ENCODE results near the gene UTP11. TPM values are rescaled to one million over a fixed set of nuclear protein-coding genes. Genes with fewer than 3 reads are reported as not detected.

Gene UTP11
- total RNA-seq, 6 donors from 2014 or later, result 8.4 to 53.4 (median 25.4) TPM

DNA sequence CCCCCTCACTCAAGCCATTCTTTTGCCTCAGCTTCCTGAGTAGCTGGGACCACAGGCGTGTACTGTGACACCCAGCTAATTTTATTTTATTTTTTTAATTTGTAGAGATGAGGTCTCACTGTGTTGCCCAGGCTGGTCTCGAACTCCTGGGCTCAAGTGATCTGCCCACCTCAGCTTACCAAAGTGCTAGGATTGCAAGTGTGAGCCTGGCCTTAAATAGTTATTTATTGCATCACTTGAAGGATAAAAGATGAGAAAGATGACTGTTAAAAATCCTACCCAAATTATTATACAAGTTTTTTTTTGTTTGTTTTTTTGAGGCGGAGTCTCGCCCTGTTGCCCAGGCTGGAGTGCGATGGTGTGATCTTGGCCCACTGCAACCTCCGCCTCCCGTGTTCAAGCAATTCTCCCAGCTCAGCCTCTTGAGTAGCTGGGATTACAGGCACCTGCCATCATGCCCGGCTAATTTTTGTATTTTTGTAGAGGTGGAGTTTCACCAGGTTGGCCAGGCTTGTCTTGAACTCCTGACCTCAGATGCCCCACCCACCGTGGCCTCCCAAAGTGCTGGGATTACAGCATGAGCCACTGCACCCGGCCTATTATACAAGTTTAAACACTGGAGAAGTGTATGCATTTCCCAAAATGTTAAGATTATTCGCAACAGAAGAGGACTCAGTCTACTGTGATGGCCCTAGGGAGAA is 2.3 kb downstream of the UTP11 start:
- 80 to 82% methylated on average over 11 of the region's 11 CpGs for WGBS, 2 donors
- DNase-seq (no peak), ATAC-seq (ENCODE audit: low FRiP score in 2 of 2) (no peak)
- TF ChIP-seq EP300 (IDR thresholded peaks at IDR 0.05) (no peak), POLR2A (IDR thresholded peaks at IDR 0.05) (no peak), POLR2AphosphoS5 (IDR thresholded peaks at IDR 0.05) (no peak)
- TF ChIP-seq, protein P1, sequence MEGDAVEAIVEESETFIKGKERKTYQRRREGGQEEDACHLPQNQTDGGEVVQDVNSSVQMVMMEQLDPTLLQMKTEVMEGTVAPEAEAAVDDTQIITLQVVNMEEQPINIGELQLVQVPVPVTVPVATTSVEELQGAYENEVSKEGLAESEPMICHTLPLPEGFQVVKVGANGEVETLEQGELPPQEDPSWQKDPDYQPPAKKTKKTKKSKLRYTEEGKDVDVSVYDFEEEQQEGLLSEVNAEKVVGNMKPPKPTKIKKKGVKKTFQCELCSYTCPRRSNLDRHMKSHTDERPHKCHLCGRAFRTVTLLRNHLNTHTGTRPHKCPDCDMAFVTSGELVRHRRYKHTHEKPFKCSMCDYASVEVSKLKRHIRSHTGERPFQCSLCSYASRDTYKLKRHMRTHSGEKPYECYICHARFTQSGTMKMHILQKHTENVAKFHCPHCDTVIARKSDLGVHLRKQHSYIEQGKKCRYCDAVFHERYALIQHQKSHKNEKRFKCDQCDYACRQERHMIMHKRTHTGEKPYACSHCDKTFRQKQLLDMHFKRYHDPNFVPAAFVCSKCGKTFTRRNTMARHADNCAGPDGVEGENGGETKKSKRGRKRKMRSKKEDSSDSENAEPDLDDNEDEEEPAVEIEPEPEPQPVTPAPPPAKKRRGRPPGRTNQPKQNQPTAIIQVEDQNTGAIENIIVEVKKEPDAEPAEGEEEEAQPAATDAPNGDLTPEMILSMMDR (IDR thresholded peaks at IDR 0.05), result no peak
- Histone ChIP-seq H3K4me1 (peaks cover 30 to 38% (median 32%) of the 10 kb centered on the region in 4 donors), H3K9me3 (no peaks in the 10 kb centered on the region), H3K36me3 (peaks cover 7 to 41% (median 28%) of the 10 kb centered on the region in 4 donors), H3K4me3 (no peak overlapping the region), H3K27me3 (no peaks in the 10 kb centered on the region), H3K27ac (peak overlapping the region in 1 of 4 donors; percentile 48)

DNA sequence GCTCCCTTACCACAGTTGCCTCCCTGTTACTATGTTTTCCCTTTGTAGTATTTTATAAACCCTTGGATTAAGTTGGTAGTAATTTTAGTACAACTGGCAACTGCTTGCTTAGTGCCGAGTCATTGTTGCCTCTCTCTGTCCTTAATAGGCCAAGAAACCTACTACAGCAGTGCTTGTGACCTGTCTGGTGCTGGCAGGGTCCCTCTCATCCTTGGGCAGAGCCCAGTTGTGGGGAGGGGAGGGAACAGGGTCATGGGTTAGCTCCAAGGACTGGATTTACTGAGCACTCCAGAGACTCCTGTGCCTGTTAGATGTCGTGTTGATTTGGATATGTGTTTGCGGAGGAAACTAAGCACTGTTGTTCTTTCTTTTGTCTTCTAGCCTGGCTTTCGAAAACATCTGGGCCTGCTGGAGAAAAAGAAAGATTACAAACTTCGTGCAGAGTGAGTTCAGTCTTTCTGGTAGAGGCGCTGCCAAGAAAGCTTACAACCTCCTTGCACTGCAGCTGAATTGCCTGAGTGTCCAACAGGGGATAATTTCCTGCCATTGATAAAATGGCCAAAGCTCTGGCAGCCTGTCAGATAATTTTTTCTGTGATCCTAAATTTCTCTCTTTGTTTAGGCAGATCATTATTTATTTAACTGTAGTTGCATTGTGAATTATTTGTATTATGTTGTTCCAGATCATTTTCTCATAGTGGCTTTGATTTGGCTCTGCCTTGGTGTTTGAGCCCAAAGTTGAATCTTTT is 3.6 kb downstream of the UTP11 start:
- Histone ChIP-seq H3K4me3 (no peak overlapping the region), H3K27ac (peak overlapping the region in 3 of 4 donors; percentile 4 to 65 (median 48)), H3K27me3 (no peaks in the 10 kb centered on the region), H3K36me3 (peaks cover 10 to 54% (median 41%) of the 10 kb centered on the region in 4 donors), H3K4me1 (peaks cover 30 to 38% (median 32%) of the 10 kb centered on the region in 4 donors), H3K9me3 (no peaks in the 10 kb centered on the region)
- DNase-seq (no peak), ATAC-seq (ENCODE audit: low FRiP score in 2 of 2) (no peak)
- 54 to 55% methylated on average over 6 of the region's 6 CpGs for WGBS, 2 donors
- TF ChIP-seq EP300 (IDR thresholded peaks at IDR 0.05), result no peak
- TF ChIP-seq, protein P1 (IDR thresholded peaks at IDR 0.05), result no peak
- TF ChIP-seq POLR2AphosphoS5 (IDR thresholded peaks at IDR 0.05), result no peak
- no peak for TF ChIP-seq POLR2A (IDR thresholded peaks at IDR 0.05)

DNA sequence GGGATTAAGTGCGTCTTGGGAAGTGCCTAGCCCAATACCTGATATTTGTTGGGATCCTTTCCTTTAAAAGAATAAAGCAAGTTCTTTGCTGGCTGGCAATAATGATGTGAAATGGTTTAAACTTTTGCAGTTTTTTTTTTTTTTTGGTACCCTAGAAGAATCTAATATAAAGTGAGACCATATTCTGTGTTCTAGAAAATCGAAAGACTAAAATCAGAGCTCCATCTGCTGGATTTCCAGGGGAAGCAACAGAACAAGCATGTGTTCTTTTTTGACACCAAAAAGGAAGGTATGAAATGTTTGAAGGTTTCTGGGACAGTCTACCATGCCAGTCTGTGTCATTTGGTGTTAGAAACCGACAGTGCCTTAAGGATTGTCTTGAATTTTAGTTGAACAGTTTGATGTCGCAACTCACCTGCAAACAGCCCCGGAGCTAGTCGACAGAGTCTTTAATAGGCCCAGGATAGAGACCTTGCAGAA is 6.4 kb downstream of the UTP11 start:
- Histone ChIP-seq H3K27ac (no peak overlapping the region), H3K9me3 (no peaks in the 10 kb centered on the region), H3K4me1 (peaks cover 20 to 25% (median 23%) of the 10 kb centered on the region in 4 donors), H3K4me3 (no peak overlapping the region), H3K27me3 (no peaks in the 10 kb centered on the region), H3K36me3 (peaks cover 29 to 82% (median 67%) of the 10 kb centered on the region in 4 donors)
- 66 to 75% methylated on average over 6 of the region's 6 CpGs for WGBS, 2 donors
- ATAC-seq (ENCODE audit: low FRiP score in 2 of 2) (peak in 1 of 2 donors; percentile 47), DNase-seq (no peak)
- no peak for TF ChIP-seq EP300 (IDR thresholded peaks at IDR 0.05)
- no peak for TF ChIP-seq POLR2AphosphoS5 (IDR thresholded peaks at IDR 0.05)
- TF ChIP-seq, protein P1 (IDR thresholded peaks at IDR 0.05), result peak in 3 of 6 experiments; percentile 20 to 49 (median 23)

DNA sequence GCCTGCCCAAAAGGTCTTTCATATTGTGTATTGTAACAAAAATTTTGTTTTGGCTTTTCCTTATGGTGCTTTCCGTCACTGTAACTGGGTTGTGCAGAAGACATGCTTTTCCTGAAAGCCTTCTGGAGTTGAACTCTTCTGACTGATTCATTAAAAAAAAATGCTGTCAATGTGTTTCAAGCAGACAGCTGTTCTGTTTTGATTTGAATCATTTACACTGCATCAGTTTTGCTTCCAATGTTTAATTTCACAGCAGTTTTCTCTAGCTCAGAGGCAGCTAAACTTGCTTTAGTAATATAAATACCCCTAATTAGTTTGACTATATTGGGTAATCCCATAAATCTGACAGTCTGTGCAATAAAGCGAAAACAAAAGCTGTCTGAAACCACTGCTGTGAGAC is 7.9 kb downstream of the UTP11 start:
- no peak overlapping the region for H3K27ac ChIP-seq
- DNase-seq (no peak), ATAC-seq (ENCODE audit: low FRiP score in 2 of 2) (no peak)
- H3K36me3 ChIP-seq, result peaks cover 38 to 94% (median 78%) of the 10 kb centered on the region in 4 donors
- TF ChIP-seq EP300 (IDR thresholded peaks at IDR 0.05) (no peak), POLR2A (IDR thresholded peaks at IDR 0.05) (no peak), POLR2AphosphoS5 (IDR thresholded peaks at IDR 0.05) (no peak)
- TF ChIP-seq, protein P1 (IDR thresholded peaks at IDR 0.05), result no peak
- H3K9me3 ChIP-seq, result no peaks in the 10 kb centered on the region
- 88 to 98% methylated on average over 2 of the region's 2 CpGs for WGBS, 2 donors
- no peaks in the 10 kb centered on the region for H3K27me3 ChIP-seq
- H3K4me3 ChIP-seq, result no peak overlapping the region
- peaks cover 5 to 11% (median 8%) of the 10 kb centered on the region in 4 donors for H3K4me1 ChIP-seq
